Measurements from ENCODE around the gene PACS1.
"Not testable (repeated sequence)": the region's sequence is repeated elsewhere in the genome, so short reads cannot be mapped to it uniquely, and the experiment has no call there.

Gene PACS1

GRCh38 chr11:66275396-66275795 is 205.3 kb downstream of the PACS1 start:
- no peaks in the 10 kb centered on the region for H3K9me3 ChIP-seq (ENCODE audit: insufficient read depth, low read length)

GRCh38 chr11:66275984-66276612 is 206.0 kb downstream of the PACS1 start:
- Histone ChIP-seq H3K4me3 (ENCODE audit: low read length) (no peak overlapping the region), H3K9ac (ENCODE audit: low read length) (no peak overlapping the region), H3K27ac (ENCODE audit: low read length) (no peak overlapping the region), H2AFZ (ENCODE audit: low read depth, low read length) (no peak overlapping the region), H3K4me1 (ENCODE audit: low read length) (peaks cover 7% of the 10 kb centered on the region), H3K4me2 (ENCODE audit: low read length) (no peak overlapping the region), H3K9me3 (ENCODE audit: insufficient read depth, low read length) (no peaks in the 10 kb centered on the region), H4K20me1 (ENCODE audit: insufficient read depth, low read length) (peaks cover 10% of the 10 kb centered on the region; the same call in 1 of the 2 replicates), H3K79me2 (ENCODE audit: low read length) (0 out of 2 replicates have a peak, but pooled peaks cover 7% of the 10 kb centered on the region), H3K27me3 (ENCODE audit: low read depth, low read length) (no peaks in the 10 kb centered on the region), H3K36me3 (replicated peaks; ENCODE audit: low read depth, low read length) (peaks cover 34% of the 10 kb centered on the region)
- no peak for TF ChIP-seq CTCF (IDR thresholded peaks at IDR 0.05; ENCODE audit: low read depth, low read length)
- no peak for TF ChIP-seq EZH2phosphoT487 (IDR thresholded peaks at IDR 0.05; ENCODE audit: low read depth)

More at GRCh38 chr11:66275396-66275795, 205.3 kb downstream of the PACS1 start:
- Histone ChIP-seq H2AFZ (ENCODE audit: low read depth, low read length) (no peak overlapping the region), H3K9ac (ENCODE audit: low read length) (no peak overlapping the region), H3K4me2 (ENCODE audit: low read length) (no peak overlapping the region), H3K27me3 (ENCODE audit: low read depth, low read length) (no peaks in the 10 kb centered on the region), H3K4me3 (ENCODE audit: low read length) (no peak overlapping the region), H4K20me1 (ENCODE audit: insufficient read depth, low read length) (peaks cover 15% of the 10 kb centered on the region), H3K4me1 (ENCODE audit: low read length) (peaks cover 7% of the 10 kb centered on the region), H3K36me3 (replicated peaks; ENCODE audit: low read depth, low read length) (peaks cover 39% of the 10 kb centered on the region), H3K27ac (ENCODE audit: low read length) (no peak overlapping the region), H3K79me2 (ENCODE audit: low read length) (peaks cover 13% of the 10 kb centered on the region)
- TF ChIP-seq EZH2phosphoT487 (IDR thresholded peaks at IDR 0.05; ENCODE audit: low read depth), result no peak
- TF ChIP-seq CTCF (IDR thresholded peaks at IDR 0.05; ENCODE audit: low read depth, low read length), result no peak

- Histone ChIP-seq H3K36me3 (replicated peaks; ENCODE audit: low read depth, low read length) (peaks cover 33% of the 10 kb centered on the region), H4K20me1 (ENCODE audit: insufficient read depth, low read length) (peaks cover 10% of the 10 kb centered on the region; the same call in 1 of the 2 replicates)
- H3K4me3 ChIP-seq (ENCODE audit: low read length); H3K27ac ChIP-seq (ENCODE audit: low read length); H3K27me3 ChIP-seq (ENCODE audit: low read depth, low read length); H3K9me3 ChIP-seq (ENCODE audit: insufficient read depth, low read length); H3K79me2 ChIP-seq (ENCODE audit: low read length); H2AFZ ChIP-seq (ENCODE audit: low read depth, low read length); H3K4me1 ChIP-seq (ENCODE audit: low read length); H3K4me2 ChIP-seq (ENCODE audit: low read length); H3K9ac ChIP-seq (ENCODE audit: low read length): not testable (repeated sequence)
These were observed 206.5 kb downstream of the PACS1 start for GRCh38 chr11:66276619-66277018.

- H3K9ac ChIP-seq (ENCODE audit: low read length); H3K79me2 ChIP-seq (ENCODE audit: low read length); H3K27me3 ChIP-seq (ENCODE audit: low read depth, low read length); H3K27ac ChIP-seq (ENCODE audit: low read length); H3K4me3 ChIP-seq (ENCODE audit: low read length); H3K4me2 ChIP-seq (ENCODE audit: low read length); H3K4me1 ChIP-seq (ENCODE audit: low read length); H3K9me3 ChIP-seq (ENCODE audit: insufficient read depth, low read length); H2AFZ ChIP-seq (ENCODE audit: low read depth, low read length): not testable (repeated sequence)
- H4K20me1 ChIP-seq (ENCODE audit: insufficient read depth, low read length), result peaks cover 12% of the 10 kb centered on the region
- H3K36me3 ChIP-seq (replicated peaks; ENCODE audit: low read depth, low read length), result peaks cover 30% of the 10 kb centered on the region
These were observed 207.0 kb downstream of the PACS1 start for GRCh38 chr11:66277064-66277463.

GRCh38 chr11:66277471-66278362 is 207.6 kb downstream of the PACS1 start, which contains the start of gene CNIH2:
Gene CNIH2, plus strand, starts transcription at chr11:66278175. Its CDS starts 282 bp downstream, at chr11:66278457.
- Histone ChIP-seq H2AFZ (ENCODE audit: low read depth, low read length) (no peak within 1 kb of the TSS), H3K4me3 (ENCODE audit: low read length) (peak within 1 kb of the TSS; percentile 72), H3K4me2 (ENCODE audit: low read length) (peak within 1 kb of the TSS; percentile 69), H3K4me1 (ENCODE audit: low read length) (peaks cover 13% of the 10 kb centered on the region), H3K9me3 (ENCODE audit: insufficient read depth, low read length) (no peaks in the 10 kb centered on the region), H3K36me3 (replicated peaks; ENCODE audit: low read depth, low read length) (peaks cover 23% of the 10 kb centered on the region), H3K27ac (ENCODE audit: low read length) (no peak within 1 kb of the TSS), H3K79me2 (ENCODE audit: low read length) (no peaks in the 10 kb centered on the region), H4K20me1 (ENCODE audit: insufficient read depth, low read length) (peaks cover 10% of the 10 kb centered on the region), H3K9ac (ENCODE audit: low read length) (peak within 1 kb of the TSS; percentile 21; the same call in 1 of the 2 replicates), H3K27me3 (ENCODE audit: low read depth, low read length) (no peaks in the 10 kb centered on the region)
- TF ChIP-seq CTCF (IDR thresholded peaks at IDR 0.05; ENCODE audit: low read depth, low read length) (no peak), EZH2phosphoT487 (IDR thresholded peaks at IDR 0.05; ENCODE audit: low read depth) (no peak)
